SU-DHL-6 (cell line): Measurements from ENCODE around the gene FLNB.

Experiments
- H2AFZ ChIP-seq: fragments of 200-600 bp; sonication (generic); 2 replicates; pipeline ENCODE4 v1.6.1; 2014; ENCODE audit warnings: low read depth, mild to moderate bottlenecking, moderate library complexity, mixed read lengths, antibody characterized with exemption, low read length; ENCODE audit not compliant: severe bottlenecking
- H3F3A ChIP-seq: fragments of 200-600 bp; shearing (Covaris generic); 2 replicates; pipeline ENCODE4 v1.6.0; 2016; ENCODE audit warnings: antibody characterized with exemption, mild to moderate bottlenecking; ENCODE audit not compliant: insufficient read depth
- H3K27ac ChIP-seq: fragments of 200-600 bp; sonication (generic); 2 replicates; pipeline ENCODE4 v1.5.1; 2016; ENCODE audit warnings: low read depth, mild to moderate bottlenecking, low read length, moderate library complexity, mixed read lengths
- H3K27me3 ChIP-seq: fragments of 200-600 bp; sonication (generic), shearing (Covaris generic); 2 replicates; pipeline ENCODE4 v1.6.0; 2014; ENCODE audit warnings: mild to moderate bottlenecking, low read length
- H3K36me3 ChIP-seq: fragments of 200-600 bp; sonication (generic); 2 replicates; pipeline ENCODE4 v1.6.1; 2014; ENCODE audit warnings: mild to moderate bottlenecking, low read length, mixed read lengths
- H3K4me2 ChIP-seq: fragments of 300-600, 200-600 bp; shearing (Covaris generic), sonication (generic); 2 replicates; pipeline ENCODE4 v1.6.0; 2014; ENCODE audit warnings: low read length, low read depth, mild to moderate bottlenecking; ENCODE audit not compliant: poor library complexity, severe bottlenecking
- H3K4me3 ChIP-seq: fragments of 200-600 bp; sonication (generic); 2 replicates; pipeline ENCODE4 v1.5.1; 2014; ENCODE audit warnings: antibody characterized with exemption, low read length, mild to moderate bottlenecking, mixed read lengths; ENCODE audit not compliant: insufficient read depth, poor library complexity, severe bottlenecking
- H3K79me2 ChIP-seq: fragments of 200-600 bp; sonication (generic); 2 replicates; pipeline ENCODE4 v1.6.1; 2014; ENCODE audit warnings: mild to moderate bottlenecking, low read length, moderate library complexity; ENCODE audit not compliant: insufficient read depth
- H3K9ac ChIP-seq: fragments of 200-600 bp; sonication (generic); 2 replicates; pipeline ENCODE4 v1.7.0; 2014; ENCODE audit warnings: mild to moderate bottlenecking, low read length
- H3K9me2 ChIP-seq: fragments of 200-600 bp; sonication (generic); replicated peaks from 2 replicates; pipeline ENCODE4 v1.6.1; 2014; ENCODE audit warnings: low read length; ENCODE audit not compliant: insufficient read depth
- H3K9me3 ChIP-seq: fragments of 200-600 bp; sonication (generic); 2 replicates; pipeline ENCODE4 v1.6.1; 2014; ENCODE audit warnings: low read length, mixed read lengths; ENCODE audit not compliant: insufficient read depth
- H4K20me1 ChIP-seq: fragments of 200-600 bp; sonication (generic); 2 replicates; pipeline ENCODE4 v1.6.1; 2014; ENCODE audit warnings: low read depth, mild to moderate bottlenecking, antibody characterized with exemption, low read length, moderate library complexity, mixed read lengths
- CTCF ChIP-seq: fragments of 200-600 bp; sonication (generic); IDR thresholded peaks from one replicate; pipeline ENCODE4 v1.5.1; 2017; ENCODE audit warnings: antibody characterized with exemption, mild to moderate bottlenecking, low read length, moderate library complexity; ENCODE audit not compliant: insufficient read depth, poor library complexity, severe bottlenecking
- EZH2phosphoT487 ChIP-seq: fragments of 200-600 bp; sonication (generic), shearing (Covaris generic); conservative IDR thresholded peaks from 2 replicates; pipeline ENCODE4 v1.6.1; 2018; ENCODE audit warnings: mild to moderate bottlenecking, antibody characterized with exemption, low read length, moderate library complexity, mixed read lengths

FLNB gene

GRCh38 chr3:58116161-58116955 lies 108.1 kb downstream of the FLNB start:
- no peaks in the 10 kb centered on the region for H3K36me3 ChIP-seq
- no peak overlapping the region for H2AFZ ChIP-seq
- H3K27ac ChIP-seq = no peak overlapping the region
- no peaks in the 10 kb centered on the region for H3K79me2 ChIP-seq
- H3K4me3 ChIP-seq = no peak overlapping the region
- no peak overlapping the region for H3K9ac ChIP-seq
- no peaks in the 10 kb centered on the region for H3F3A ChIP-seq
- H3K9me2 ChIP-seq = no peaks in the 10 kb centered on the region
- no peaks in the 10 kb centered on the region for H4K20me1 ChIP-seq
- peak overlapping the region; percentile 0 for H3K4me2 ChIP-seq
- no peak for TF ChIP-seq CTCF
- no peak for TF ChIP-seq EZH2phosphoT487
- H3K9me3 ChIP-seq = no peaks in the 10 kb centered on the region
- no peaks in the 10 kb centered on the region for H3K27me3 ChIP-seq

GRCh38 chr3:58116985-58117384 lies 108.8 kb downstream of the FLNB start:
- H3K27me3 ChIP-seq = no peaks in the 10 kb centered on the region
- no peak overlapping the region for H3K9ac ChIP-seq
- no peaks in the 10 kb centered on the region for H3K9me3 ChIP-seq
- no peaks in the 10 kb centered on the region for H3K9me2 ChIP-seq
- no peak overlapping the region for H2AFZ ChIP-seq
- H3K79me2 ChIP-seq = no peaks in the 10 kb centered on the region
- H3K4me2 ChIP-seq = no peak overlapping the region
- no peaks in the 10 kb centered on the region for H3K36me3 ChIP-seq
- H3K4me3 ChIP-seq = no peak overlapping the region
- no peaks in the 10 kb centered on the region for H3F3A ChIP-seq
- TF ChIP-seq EZH2phosphoT487 (no peak), CTCF (no peak)
- H4K20me1 ChIP-seq = no peaks in the 10 kb centered on the region
- no peak overlapping the region for H3K27ac ChIP-seq

- Histone ChIP-seq H3F3A (no peaks in the 10 kb centered on the region), H3K9ac (no peak overlapping the region), H3K9me2 (no peaks in the 10 kb centered on the region), H3K27me3 (no peaks in the 10 kb centered on the region), H3K4me3 (no peak overlapping the region), H3K36me3 (no peaks in the 10 kb centered on the region), H2AFZ (no peak overlapping the region), H3K27ac (no peak overlapping the region), H4K20me1 (no peaks in the 10 kb centered on the region), H3K9me3 (no peaks in the 10 kb centered on the region), H3K79me2 (no peaks in the 10 kb centered on the region), H3K4me2 (no peak overlapping the region)
- TF ChIP-seq EZH2phosphoT487 (no peak), CTCF (no peak)
These were observed 109.4 kb downstream of the FLNB start for GRCh38 chr3:58117561-58118181.
